Ovary (tissue), 9 donors: ENCODE results near the gene RAD23B. TPM values are rescaled to one million over a fixed set of nuclear protein-coding genes. Genes with fewer than 3 reads are reported as not detected.

ENCODE experiments used
- DNase-seq, 5 donors: peaks; one replicate each; pipeline ENCODE4 v3.0.0-alpha.2; 2019 to 2020
- H3K27ac ChIP-seq, 2 donors: fragments of 200-600 bp; one replicate each; pipeline versions ENCODE4 v1.5.1 to v1.8.0; 2019 to 2022
- H3K27me3 ChIP-seq: fragments of 200-600 bp; one replicate; pipeline ENCODE4 v1.8.0; 2022
- H3K36me3 ChIP-seq: fragments of 200-600 bp; sonication (generic); one replicate; pipeline ENCODE4 v1.5.1; 2019
- H3K4me1 ChIP-seq: one replicate; pipeline ENCODE4 v1.8.1; 2013; ENCODE audit warnings: mild to moderate bottlenecking, moderate library complexity; ENCODE audit not compliant: insufficient read depth
- H3K4me3 ChIP-seq: fragments of 200-600 bp; sonication (generic); one replicate; pipeline ENCODE4 v1.5.1; 2017
- H3K9me3 ChIP-seq, 2 donors: fragments of 200-600 bp in 1 of 2; sonication (generic) in 1 of 2; one replicate each; pipeline versions ENCODE4 v1.5.1 to v1.8.1; 2013 to 2019; ENCODE audit warnings: mild to moderate bottlenecking in 1 of 2, moderate library complexity in 1 of 2
- EP300 ChIP-seq: sonication (generic); formaldehyde crosslinking; IDR thresholded peaks from one replicate; pipeline ENCODE4 v1.6.1; 2017; ENCODE audit warnings: antibody characterized with exemption
- POLR2A ChIP-seq: fragments of 450-650 bp; IDR thresholded peaks from one replicate; pipeline ENCODE4 v1.6.1; 2017; ENCODE audit warnings: antibody characterized with exemption, mild to moderate bottlenecking, moderate library complexity
- WGBS, 3 donors: extraction: QIAGEN DNeasy Blood & Tissue Kit in 1 of 3; methylation state at CpG; one replicate each; pipeline versions ENCODE4 v1.1.5 to v1.1.7; 2013 to 2017; 5-methylcytosine and 5-hydroxymethylcytosine counted together
- intact Hi-C, 4 donors: fragments of 100-400 bp; cut with DNase I; formaldehyde crosslinking; loops; one replicate each; pipeline versions ENCODE4 v1.11.0 to v1.15.1; 2022 to 2023
- polyA plus RNA-seq, 2 donors: library from polyadenylated mRNA; stranded (reverse); fragments of 200-250 nt in 1 of 2; fragments of 350-450 nt in 1 of 2; fragmentation: Illumina TruSeq in 1 of 2; extraction: RNeasy Lipid Tissue Mini Kit (QIAGEN cat#74804) in 1 of 2; gene quantifications; one replicate each; pipeline ENCODE4 v1.2.3, GENCODE V29; 2013 to 2014
- total RNA-seq, 7 donors: library from RNA; depleted of rRNA in 2 of 7; stranded (reverse); fragments of >200 nt in 2 of 7; fragmentation: NEBNext Ultra II Directional in 3 of 7; extraction: Animal tissue kit (Norgen Biotek cat#: 25700) in 3 of 7; gene quantifications; one replicate each; pipeline versions ENCODE4 v1.1.0 to v1.2.4, GENCODE V29; 2016 to 2023
- TF ChIP-seq, protein P1 (sequence below), 3 donors: fragments of 450-650 bp in 2 of 3; fragments of 200-600 bp in 1 of 3; IDR thresholded peaks; one replicate each; pipeline versions ENCODE4 v1.5.1 to v1.8.0; 2016 to 2022; ENCODE audit warnings: antibody characterized with exemption in 3 of 3, mild to moderate bottlenecking in 1 of 3
- donor health status: DM: no; HTN: no; CAD: no; lungs with moderate emphysema.
- donor health status: DM: no; HTN: no; CAD: no.
- donor health status: Bipolar disorder and iron deficiency.
- donor health status: DM: yes; HTN: yes; CAD: no.
- donor health status: DM: no; HTN: no; CAD: no.
- donor health status: DM: yes; HTN: yes; CAD: no.

The RAD23B gene
- total and polyA plus RNA-seq, 9 donors = 42.8 to 101 (median 81.3) TPM

DNA sequence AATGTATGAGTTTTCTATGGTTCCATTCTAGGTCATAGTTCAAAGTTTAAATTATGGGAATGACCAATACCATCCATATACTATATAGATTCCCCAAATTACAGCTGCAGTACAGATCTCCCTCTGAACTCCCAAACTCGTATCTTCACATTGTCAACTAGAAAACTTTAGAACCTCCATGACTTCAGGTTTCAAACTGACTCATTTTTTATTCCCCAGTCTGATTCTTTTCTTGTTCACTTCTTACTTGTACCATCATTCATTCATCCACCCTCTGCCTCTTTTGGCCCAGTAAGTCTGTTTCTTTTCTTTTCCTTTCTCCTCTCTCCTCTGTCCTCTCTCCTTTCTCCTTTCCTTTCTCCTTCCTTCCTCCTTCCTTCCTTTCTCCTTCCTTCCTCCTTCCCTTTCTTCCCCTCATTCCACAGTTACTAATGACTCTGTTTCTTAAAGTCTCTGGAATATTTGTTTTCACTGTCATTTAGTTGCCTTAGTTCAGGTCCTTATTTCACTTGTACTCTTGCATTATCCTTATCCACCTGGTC, 30.5 kb downstream of the RAD23B start:
- 93 to 98% (median 97%) methylated on average over 1 of the region's 1 CpG for WGBS, 3 donors
- H3K27me3 ChIP-seq = no peaks in the 10 kb centered on the region
- no peaks in the 10 kb centered on the region for H3K36me3 ChIP-seq
- intact Hi-C loops = no loop called here
- TF ChIP-seq, protein P1, sequence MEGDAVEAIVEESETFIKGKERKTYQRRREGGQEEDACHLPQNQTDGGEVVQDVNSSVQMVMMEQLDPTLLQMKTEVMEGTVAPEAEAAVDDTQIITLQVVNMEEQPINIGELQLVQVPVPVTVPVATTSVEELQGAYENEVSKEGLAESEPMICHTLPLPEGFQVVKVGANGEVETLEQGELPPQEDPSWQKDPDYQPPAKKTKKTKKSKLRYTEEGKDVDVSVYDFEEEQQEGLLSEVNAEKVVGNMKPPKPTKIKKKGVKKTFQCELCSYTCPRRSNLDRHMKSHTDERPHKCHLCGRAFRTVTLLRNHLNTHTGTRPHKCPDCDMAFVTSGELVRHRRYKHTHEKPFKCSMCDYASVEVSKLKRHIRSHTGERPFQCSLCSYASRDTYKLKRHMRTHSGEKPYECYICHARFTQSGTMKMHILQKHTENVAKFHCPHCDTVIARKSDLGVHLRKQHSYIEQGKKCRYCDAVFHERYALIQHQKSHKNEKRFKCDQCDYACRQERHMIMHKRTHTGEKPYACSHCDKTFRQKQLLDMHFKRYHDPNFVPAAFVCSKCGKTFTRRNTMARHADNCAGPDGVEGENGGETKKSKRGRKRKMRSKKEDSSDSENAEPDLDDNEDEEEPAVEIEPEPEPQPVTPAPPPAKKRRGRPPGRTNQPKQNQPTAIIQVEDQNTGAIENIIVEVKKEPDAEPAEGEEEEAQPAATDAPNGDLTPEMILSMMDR (IDR thresholded peaks at IDR 0.05) = no peak
- TF ChIP-seq POLR2A (no peak), EP300 (no peak)
- H3K27ac ChIP-seq = no peak overlapping the region
- H3K9me3 ChIP-seq = no peaks in the 10 kb centered on the region
- peaks cover 7% of the 10 kb centered on the region for H3K4me1 ChIP-seq
- no peak overlapping the region for H3K4me3 ChIP-seq
- no peak for DNase-seq

DNA sequence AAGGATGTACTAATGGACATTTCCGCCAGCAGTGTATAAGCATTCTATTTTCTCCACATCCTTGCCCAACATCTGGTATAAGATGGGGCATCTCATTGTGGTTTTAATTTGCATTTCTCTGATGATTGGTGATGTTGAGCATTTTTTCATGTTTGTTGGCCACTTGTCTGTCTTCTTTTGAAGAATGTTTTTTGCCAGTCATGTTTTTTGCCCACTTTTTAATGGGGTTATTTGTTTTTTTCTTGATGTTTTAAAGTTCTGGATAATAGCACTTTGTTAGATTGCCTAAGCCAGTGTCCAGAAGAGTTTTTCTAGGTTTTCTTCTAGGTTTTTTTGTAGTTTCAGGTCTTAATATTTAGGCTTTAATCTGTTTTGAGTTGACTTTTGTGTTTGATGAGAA, 31.7 kb downstream of the RAD23B start:
- Histone ChIP-seq H3K4me3 (no peak overlapping the region), H3K27ac (no peak overlapping the region), H3K27me3 (no peaks in the 10 kb centered on the region), H3K36me3 (no peaks in the 10 kb centered on the region), H3K9me3 (no peaks in the 10 kb centered on the region), H3K4me1 (peaks cover 7% of the 10 kb centered on the region)
- TF ChIP-seq, protein P1 (IDR thresholded peaks at IDR 0.05) = no peak
- TF ChIP-seq POLR2A = no peak
- no peak for TF ChIP-seq EP300
- no peak for DNase-seq
- WGBS, 3 donors = 55 to 98% (median 98%) methylated on average over 1 of the region's 1 CpG
- intact Hi-C loops = no loop called here

- TF ChIP-seq, protein P1 (IDR thresholded peaks at IDR 0.05) = no peak
- TF ChIP-seq POLR2A (no peak), EP300 (no peak)
- no peak overlapping the region for H3K27ac ChIP-seq
- 90 to 94% (median 92%) methylated on average over 5 of the region's 5 CpGs for WGBS, 3 donors
- no peaks in the 10 kb centered on the region for H3K36me3 ChIP-seq
- intact Hi-C loops = no loop called here
- H3K4me3 ChIP-seq = no peak overlapping the region
- H3K27me3 ChIP-seq = no peaks in the 10 kb centered on the region
- no peaks in the 10 kb centered on the region for H3K9me3 ChIP-seq
- DNase-seq = no peak
- H3K4me1 ChIP-seq = peaks cover 7% of the 10 kb centered on the region
Measured at GRCh38 chr9:107316795-107317661, 33.9 kb downstream of the RAD23B start.

- no peak for TF ChIP-seq POLR2A
- TF ChIP-seq, protein P1 (IDR thresholded peaks at IDR 0.05) = no peak
- no peak for TF ChIP-seq EP300
- no peaks in the 10 kb centered on the region for H3K36me3 ChIP-seq
- no peaks in the 10 kb centered on the region for H3K9me3 ChIP-seq
- H3K27me3 ChIP-seq = no peaks in the 10 kb centered on the region
- no peak overlapping the region for H3K4me3 ChIP-seq
- H3K27ac ChIP-seq = no peak overlapping the region
- intact Hi-C loops = no loop called here
- 85 to 88% (median 88%) methylated on average over 5 of the region's 5 CpGs for WGBS, 3 donors
- no peaks in the 10 kb centered on the region for H3K4me1 ChIP-seq
- DNase-seq = no peak
Measured at GRCh38 chr9:107322643-107323042, 39.6 kb downstream of the RAD23B start.
